Glutamatergic neuron (in vitro differentiated cells): ENCODE data around the gene PLIN1. TPM values are rescaled to one million over a fixed set of nuclear protein-coding genes. Genes with fewer than 3 reads are reported as not detected.
"Not testable (repeated sequence)": the region's sequence is repeated elsewhere in the genome, so short reads cannot be mapped to it uniquely, and the experiment has no call there.

Experiments
- DNase-seq: peaks from one replicate; pipeline ENCODE4 v3.0.0; 2022
- H3K27ac Mint-ChIP-seq: one replicate; pipeline ENCODE4 v1.8.0; 2020; ENCODE audit warnings: mild to moderate bottlenecking, mixed read lengths, inconsistent platforms; ENCODE audit not compliant: unreplicated experiment
- H3K27me3 Mint-ChIP-seq: one replicate; pipeline ENCODE4 v1.8.0; 2020; ENCODE audit warnings: mild to moderate bottlenecking, moderate library complexity, mixed read lengths, inconsistent platforms; ENCODE audit not compliant: unreplicated experiment
- H3K36me3 Mint-ChIP-seq: one replicate; pipeline ENCODE4 v1.8.0; 2020; ENCODE audit warnings: mild to moderate bottlenecking, mixed read lengths, inconsistent platforms; ENCODE audit not compliant: unreplicated experiment
- H3K4me1 Mint-ChIP-seq: one replicate; pipeline ENCODE4 v1.8.0; 2020; ENCODE audit warnings: mild to moderate bottlenecking, low read depth, mixed read lengths, inconsistent platforms; ENCODE audit not compliant: unreplicated experiment
- H3K4me3 Mint-ChIP-seq: one replicate; pipeline ENCODE4 v1.8.0; 2020; ENCODE audit warnings: mild to moderate bottlenecking, mixed read lengths, inconsistent platforms; ENCODE audit not compliant: unreplicated experiment
- H3K9me3 Mint-ChIP-seq: one replicate; pipeline ENCODE4 v1.8.0; 2020; ENCODE audit warnings: mild to moderate bottlenecking, moderate library complexity, mixed read lengths, inconsistent platforms; ENCODE audit not compliant: unreplicated experiment
- CTCF ChIP-seq: fragments of 200-600 bp; sonication (generic); IDR thresholded peaks from one replicate; pipeline ENCODE4 v1.5.0; 2021; ENCODE audit not compliant: partially characterized antibody, unreplicated experiment
- total RNA-seq: library from RNA; stranded (reverse); fragmentation: NEBNext Ultra II Directional; extraction: Animal tissue kit (Norgen Biotek cat#: 25700); gene quantifications from one replicate; pipeline ENCODE4 v1.2.1, GENCODE V29; 2021; ENCODE audit not compliant: unreplicated experiment

The PLIN1 gene
- total RNA-seq, 1 donor from 2014 or later = not detected

GRCh38 chr15:89693091-89693490, 13.9 kb upstream of the PLIN1 start:
- H3K36me3 Mint-ChIP-seq = no peaks in the 10 kb centered on the region
- no peak overlapping the region for H3K4me3 Mint-ChIP-seq
- H3K27me3 Mint-ChIP-seq = peaks cover 2% of the 10 kb centered on the region
- no peak overlapping the region for H3K27ac Mint-ChIP-seq
- DNase-seq = no peak
- no peak for TF ChIP-seq CTCF
- H3K9me3 Mint-ChIP-seq = no peaks in the 10 kb centered on the region
- H3K4me1 Mint-ChIP-seq = no peaks in the 10 kb centered on the region

DNA sequence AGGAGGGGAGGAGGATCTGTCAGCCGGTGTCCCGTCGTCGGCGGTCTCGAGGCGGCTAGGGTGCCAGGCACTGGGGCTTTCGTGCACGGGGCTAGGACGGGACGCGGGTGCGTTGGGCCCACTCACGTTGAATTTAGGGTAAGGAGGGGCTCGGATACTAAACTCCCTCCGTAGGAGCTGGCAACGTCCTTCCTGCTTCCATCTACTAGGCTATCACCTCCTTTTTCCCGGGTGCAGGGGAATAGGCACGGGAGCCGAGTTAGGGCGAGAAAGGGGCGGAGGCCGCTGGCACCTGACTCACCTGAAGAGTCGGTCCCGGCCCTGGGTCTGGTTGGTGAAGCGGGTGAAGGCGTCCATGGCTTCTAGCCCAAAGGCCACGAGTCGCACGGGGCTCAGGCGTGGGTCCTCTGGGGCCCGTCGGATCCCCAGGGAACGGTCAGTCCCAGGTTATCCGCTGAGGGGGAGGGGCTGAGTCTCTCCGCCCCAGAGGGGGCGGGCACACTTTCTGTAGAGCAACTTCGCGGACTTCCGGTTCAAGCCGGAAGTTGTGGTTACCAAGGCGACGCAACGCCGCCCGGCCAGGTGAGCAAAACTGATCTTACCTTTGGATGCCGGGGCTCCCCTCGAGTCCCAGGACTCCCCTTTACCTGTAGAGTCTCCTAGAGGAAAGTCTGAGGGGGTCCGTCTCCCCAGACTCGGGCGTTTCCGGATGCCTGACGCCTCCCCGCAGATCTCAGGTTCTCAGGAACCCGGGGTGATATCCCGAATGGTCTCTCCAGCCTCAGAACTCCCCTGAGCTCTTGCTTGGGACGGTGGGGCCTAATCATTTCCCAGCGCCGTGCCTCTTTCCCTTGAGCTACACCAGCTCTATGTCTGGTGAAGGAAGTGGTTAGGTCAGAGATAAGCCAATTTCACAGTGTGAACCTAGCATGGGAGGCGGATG, 11.4 kb upstream of the PLIN1 start, which contains the start of the genes PEX11A and WDR93:
PEX11A (minus strand) TSS at position 479 of the 943 bp plus-strand sequence; CDS start at position 357, 122 bp downstream.
WDR93 (plus strand) TSS at position 536 of the 943 bp plus-strand sequence. CDS start 10,936 bp downstream, outside the sequence.
- H3K4me1 Mint-ChIP-seq = no peaks in the 10 kb centered on the region

DNA sequence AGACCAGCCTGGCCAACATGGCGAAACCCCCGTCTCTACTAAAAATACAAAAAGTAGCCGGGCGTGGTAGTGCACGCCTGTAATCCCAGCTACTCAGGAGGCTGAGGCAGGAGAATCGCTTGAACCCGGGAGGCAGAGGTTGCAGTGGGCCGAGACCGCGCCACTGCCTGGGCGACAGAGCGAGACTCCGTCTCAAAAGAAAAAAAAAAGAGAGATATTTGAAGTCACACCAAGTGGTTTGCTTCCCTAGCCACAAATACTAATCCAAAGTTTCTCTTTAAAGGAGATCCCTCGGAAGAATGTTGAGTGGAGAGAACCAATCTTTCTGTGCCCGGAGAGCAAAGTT, 10.7 kb upstream of the PLIN1 start:
- H3K27me3 Mint-ChIP-seq, DNase-seq, H3K36me3 Mint-ChIP-seq, H3K27ac Mint-ChIP-seq, H3K4me1 Mint-ChIP-seq, H3K9me3 Mint-ChIP-seq: not testable (repeated sequence)
- H3K4me3 Mint-ChIP-seq = peak overlapping the region; percentile 89

More for the DNA sequence above, 11.4 kb upstream of the PLIN1 start, which contains the start of the genes PEX11A and WDR93:
- no peak within 1 kb of the TSS for H3K27ac Mint-ChIP-seq
- H3K36me3 Mint-ChIP-seq = no peaks in the 10 kb centered on the region
- peaks cover 2% of the 10 kb centered on the region for H3K27me3 Mint-ChIP-seq
- TF ChIP-seq CTCF = no peak
- peak within 1 kb of the TSS; percentile 89 for H3K4me3 Mint-ChIP-seq
- DNase-seq = peak; percentile 62
- no peaks in the 10 kb centered on the region for H3K9me3 Mint-ChIP-seq

- Mint-ChIP-seq H3K27ac (no peak overlapping the region), H3K9me3 (no peaks in the 10 kb centered on the region), H3K36me3 (no peaks in the 10 kb centered on the region), H3K4me1 (no peaks in the 10 kb centered on the region), H3K27me3 (no peaks in the 10 kb centered on the region), H3K4me3 (no peak overlapping the region)
- TF ChIP-seq CTCF = no peak
- DNase-seq = no peak
These were observed 7.4 kb upstream of the PLIN1 start for GRCh38 chr15:89686522-89686921.

DNA sequence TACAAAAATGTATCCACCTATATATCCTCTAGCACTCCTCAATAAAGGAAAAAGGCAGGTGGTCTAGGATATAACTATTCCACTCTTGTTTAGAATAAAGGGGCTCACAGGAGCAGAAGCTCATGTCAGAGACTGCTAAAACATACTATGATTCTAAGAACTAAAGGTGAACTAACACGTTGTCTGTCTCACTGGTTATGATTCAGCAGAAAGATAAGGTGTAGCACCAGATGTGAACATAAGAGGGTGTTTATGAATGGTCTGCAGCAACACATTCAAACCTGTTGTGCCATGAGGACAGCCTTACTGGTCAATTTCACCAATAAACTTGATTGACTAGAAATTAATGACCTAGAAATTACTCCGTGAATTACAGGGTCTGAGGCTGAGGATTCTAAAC, 6.8 kb upstream of the PLIN1 start:
- Mint-ChIP-seq H3K4me1 (no peaks in the 10 kb centered on the region), H3K4me3 (no peak overlapping the region), H3K27me3 (no peaks in the 10 kb centered on the region), H3K9me3 (no peaks in the 10 kb centered on the region), H3K27ac (no peak overlapping the region), H3K36me3 (no peaks in the 10 kb centered on the region)
- no peak for DNase-seq
- TF ChIP-seq CTCF = no peak
